ENCODE measurements around the gene KIF26A. TPM values are rescaled to one million over a fixed set of nuclear protein-coding genes. Genes with fewer than 3 reads are reported as not detected.

The KIF26A gene
- total RNA-seq, 4 donors from 2014 or later: 0.59 to 3.3 (median 1.5) TPM

GRCh38 chr14:104203071-104203425 lies 64.7 kb downstream of the KIF26A start:
- Histone ChIP-seq H3K4me3 (no peak overlapping the region), H3K4me1 (no peaks in the 10 kb centered on the region), H3K27ac (no peak overlapping the region), H3K27me3 (peaks cover 0 to 5% (median 2%) of the 10 kb centered on the region in 3 donors), H3K36me3 (no peaks in the 10 kb centered on the region), H3K9me3 (no peaks in the 10 kb centered on the region)
- no peak for DNase-seq
- no peak for ATAC-seq
- TF ChIP-seq, protein P1, sequence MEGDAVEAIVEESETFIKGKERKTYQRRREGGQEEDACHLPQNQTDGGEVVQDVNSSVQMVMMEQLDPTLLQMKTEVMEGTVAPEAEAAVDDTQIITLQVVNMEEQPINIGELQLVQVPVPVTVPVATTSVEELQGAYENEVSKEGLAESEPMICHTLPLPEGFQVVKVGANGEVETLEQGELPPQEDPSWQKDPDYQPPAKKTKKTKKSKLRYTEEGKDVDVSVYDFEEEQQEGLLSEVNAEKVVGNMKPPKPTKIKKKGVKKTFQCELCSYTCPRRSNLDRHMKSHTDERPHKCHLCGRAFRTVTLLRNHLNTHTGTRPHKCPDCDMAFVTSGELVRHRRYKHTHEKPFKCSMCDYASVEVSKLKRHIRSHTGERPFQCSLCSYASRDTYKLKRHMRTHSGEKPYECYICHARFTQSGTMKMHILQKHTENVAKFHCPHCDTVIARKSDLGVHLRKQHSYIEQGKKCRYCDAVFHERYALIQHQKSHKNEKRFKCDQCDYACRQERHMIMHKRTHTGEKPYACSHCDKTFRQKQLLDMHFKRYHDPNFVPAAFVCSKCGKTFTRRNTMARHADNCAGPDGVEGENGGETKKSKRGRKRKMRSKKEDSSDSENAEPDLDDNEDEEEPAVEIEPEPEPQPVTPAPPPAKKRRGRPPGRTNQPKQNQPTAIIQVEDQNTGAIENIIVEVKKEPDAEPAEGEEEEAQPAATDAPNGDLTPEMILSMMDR (IDR thresholded peaks at IDR 0.05 in 4 of 5, conservative IDR thresholded peaks at IDR 0.05 in 1 of 5): no peak
- no peak for TF ChIP-seq POLR2A (IDR thresholded peaks at IDR 0.05)
- intact Hi-C loops (cut with DNase I; ENCODE audit: low total_unique reads) (no loop called here), in situ Hi-C loops (cut with MboI; ENCODE audit: low sequenced_read_pairs in 4 of 4) (no loop called here)

DNA sequence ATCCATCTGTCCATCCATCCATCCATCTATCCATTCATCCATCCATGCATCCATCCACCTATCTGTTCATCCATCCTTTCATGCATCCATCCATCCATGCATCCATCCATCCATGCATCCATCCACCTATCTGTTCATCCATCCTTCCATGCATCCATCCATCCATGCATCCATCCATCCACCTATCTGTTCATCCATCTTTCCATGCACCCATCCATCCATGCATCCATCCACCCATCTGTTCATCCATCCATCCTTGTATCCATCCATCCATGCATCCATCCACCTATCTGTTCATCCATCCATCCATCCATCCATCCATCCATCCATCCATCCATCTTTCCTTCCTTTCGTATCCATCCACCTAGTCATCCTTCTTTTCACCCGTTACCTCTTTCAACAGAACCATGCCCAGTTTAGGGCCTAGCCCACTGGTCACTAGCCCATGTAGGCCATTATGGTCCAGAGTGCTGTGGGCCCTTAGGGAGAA lies 66.3 kb downstream of the KIF26A start:
- intact Hi-C loops (cut with DNase I; ENCODE audit: low total_unique reads) (no loop called here), in situ Hi-C loops (cut with MboI; ENCODE audit: low sequenced_read_pairs in 4 of 4) (no loop called here)
- no peak for DNase-seq
- ATAC-seq: no peak
- Histone ChIP-seq H3K4me3 (no peak overlapping the region), H3K9me3 (no peaks in the 10 kb centered on the region), H3K36me3 (no peaks in the 10 kb centered on the region), H3K4me1 (no peaks in the 10 kb centered on the region), H3K27me3 (peaks cover 0 to 5% (median 2%) of the 10 kb centered on the region in 3 donors), H3K27ac (no peak overlapping the region)
- TF ChIP-seq POLR2A (IDR thresholded peaks at IDR 0.05): no peak
- TF ChIP-seq, protein P1 (IDR thresholded peaks at IDR 0.05 in 4 of 5, conservative IDR thresholded peaks at IDR 0.05 in 1 of 5): no peak

- Histone ChIP-seq H3K4me1 (no peaks in the 10 kb centered on the region), H3K36me3 (no peaks in the 10 kb centered on the region), H3K4me3 (no peak overlapping the region), H3K9me3 (no peaks in the 10 kb centered on the region), H3K27ac (no peak overlapping the region), H3K27me3 (peaks cover 0 to 5% (median 2%) of the 10 kb centered on the region in 3 donors)
- in situ Hi-C loops (cut with MboI; ENCODE audit: low sequenced_read_pairs in 4 of 4): no loop called here
- no peak for ATAC-seq
- intact Hi-C loops (cut with DNase I; ENCODE audit: low total_unique reads): no loop called here
- DNase-seq: no peak
- no peak for TF ChIP-seq POLR2A (IDR thresholded peaks at IDR 0.05)
- TF ChIP-seq, protein P1 (IDR thresholded peaks at IDR 0.05 in 4 of 5, conservative IDR thresholded peaks at IDR 0.05 in 1 of 5): no peak
These were observed 67.4 kb downstream of the KIF26A start for GRCh38 chr14:104205781-104206180.

DNA sequence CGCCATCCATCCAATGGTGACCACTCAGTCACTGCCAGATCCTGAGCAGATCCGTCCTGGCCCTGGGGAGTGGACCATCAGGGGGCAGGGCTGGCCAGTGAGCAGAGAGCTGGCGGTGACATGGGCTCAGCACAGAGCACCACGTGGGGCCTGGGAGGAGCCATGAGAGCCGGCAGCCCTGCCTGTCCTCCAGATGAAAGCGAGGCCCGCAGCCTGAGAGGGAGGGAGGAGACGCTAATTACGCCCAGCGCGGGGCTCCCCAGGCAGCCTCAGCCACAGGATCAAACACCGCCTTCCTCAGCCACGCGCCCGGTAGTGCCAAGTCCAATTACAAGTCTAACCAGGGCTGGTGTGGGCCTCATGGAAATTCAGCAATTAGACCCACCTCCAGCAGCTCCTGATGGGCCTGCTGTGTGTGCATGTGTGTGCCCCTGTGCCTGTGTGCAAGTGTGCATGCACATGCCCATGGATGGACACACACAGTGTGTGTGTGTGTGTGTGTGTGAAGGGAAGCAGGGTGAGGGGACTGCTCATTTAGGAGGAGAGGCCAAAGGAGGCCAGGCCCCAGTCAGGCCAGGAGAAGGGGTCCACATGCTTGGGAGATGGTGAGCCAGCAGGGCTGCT lies 68.0 kb downstream of the KIF26A start:
- DNase-seq: no peak
- ATAC-seq: no peak

More for the DNA sequence above, 68.0 kb downstream of the KIF26A start:
- H3K27ac ChIP-seq: no peak overlapping the region
- in situ Hi-C loops (cut with MboI; ENCODE audit: low sequenced_read_pairs in 4 of 4) (no loop called here), intact Hi-C loops (cut with DNase I; ENCODE audit: low total_unique reads) (no loop called here)
- no peaks in the 10 kb centered on the region for H3K4me1 ChIP-seq
- H3K27me3 ChIP-seq: peaks cover 0 to 5% (median 2%) of the 10 kb centered on the region in 3 donors
- TF ChIP-seq, protein P1 (IDR thresholded peaks at IDR 0.05 in 4 of 5, conservative IDR thresholded peaks at IDR 0.05 in 1 of 5): no peak
- TF ChIP-seq POLR2A (IDR thresholded peaks at IDR 0.05): no peak
- H3K4me3 ChIP-seq: no peak overlapping the region
- H3K36me3 ChIP-seq: no peaks in the 10 kb centered on the region
- H3K9me3 ChIP-seq: no peaks in the 10 kb centered on the region
